Measurements from ENCODE around the gene CEP192. TPM values are rescaled to one million over a fixed set of nuclear protein-coding genes. Genes with fewer than 3 reads are reported as not detected.
"Not testable (repeated sequence)": the region's sequence is repeated elsewhere in the genome, so short reads cannot be mapped to it uniquely, and the experiment has no call there.

Gene CEP192
- total RNA-seq, 4 donors from 2014 or later: 35.3 to 80.3 (median 66.6) TPM

DNA sequence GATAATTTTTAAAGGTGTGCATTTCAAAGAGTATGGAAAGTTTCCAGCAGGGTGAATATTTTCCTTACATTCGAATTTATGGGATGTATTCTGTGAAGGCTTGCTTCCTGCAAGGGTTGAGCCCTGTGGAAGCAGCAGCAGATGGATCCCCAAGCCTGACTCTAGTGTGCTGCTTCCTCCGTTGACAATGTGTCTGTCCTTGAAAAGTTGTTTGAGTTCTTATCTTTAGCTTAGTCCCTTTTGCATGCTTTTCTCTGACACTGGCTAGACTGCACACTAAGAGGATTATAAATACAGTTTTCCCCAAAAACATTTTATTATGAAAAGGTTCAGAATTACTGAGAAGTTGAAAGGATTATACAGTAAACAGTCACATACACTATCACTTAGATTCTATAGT lies 86.3 kb downstream of the CEP192 start:
- no peaks in the 10 kb centered on the region for H3K27me3 ChIP-seq
- no peaks in the 10 kb centered on the region for H3K4me1 ChIP-seq
- no peaks in the 10 kb centered on the region for H3K9me3 ChIP-seq
- no peak for DNase-seq
- H3K4me3 ChIP-seq: no peak overlapping the region
- no peak for TF ChIP-seq POLR2A (IDR thresholded peaks at IDR 0.05)
- TF ChIP-seq, protein P1, sequence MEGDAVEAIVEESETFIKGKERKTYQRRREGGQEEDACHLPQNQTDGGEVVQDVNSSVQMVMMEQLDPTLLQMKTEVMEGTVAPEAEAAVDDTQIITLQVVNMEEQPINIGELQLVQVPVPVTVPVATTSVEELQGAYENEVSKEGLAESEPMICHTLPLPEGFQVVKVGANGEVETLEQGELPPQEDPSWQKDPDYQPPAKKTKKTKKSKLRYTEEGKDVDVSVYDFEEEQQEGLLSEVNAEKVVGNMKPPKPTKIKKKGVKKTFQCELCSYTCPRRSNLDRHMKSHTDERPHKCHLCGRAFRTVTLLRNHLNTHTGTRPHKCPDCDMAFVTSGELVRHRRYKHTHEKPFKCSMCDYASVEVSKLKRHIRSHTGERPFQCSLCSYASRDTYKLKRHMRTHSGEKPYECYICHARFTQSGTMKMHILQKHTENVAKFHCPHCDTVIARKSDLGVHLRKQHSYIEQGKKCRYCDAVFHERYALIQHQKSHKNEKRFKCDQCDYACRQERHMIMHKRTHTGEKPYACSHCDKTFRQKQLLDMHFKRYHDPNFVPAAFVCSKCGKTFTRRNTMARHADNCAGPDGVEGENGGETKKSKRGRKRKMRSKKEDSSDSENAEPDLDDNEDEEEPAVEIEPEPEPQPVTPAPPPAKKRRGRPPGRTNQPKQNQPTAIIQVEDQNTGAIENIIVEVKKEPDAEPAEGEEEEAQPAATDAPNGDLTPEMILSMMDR (IDR thresholded peaks at IDR 0.05): no peak
- intact Hi-C loops (cut with DNase I; ENCODE audit: low total_unique reads): no loop called here
- H3K27ac ChIP-seq: no peak overlapping the region
- H3K36me3 ChIP-seq: no peaks in the 10 kb centered on the region

DNA sequence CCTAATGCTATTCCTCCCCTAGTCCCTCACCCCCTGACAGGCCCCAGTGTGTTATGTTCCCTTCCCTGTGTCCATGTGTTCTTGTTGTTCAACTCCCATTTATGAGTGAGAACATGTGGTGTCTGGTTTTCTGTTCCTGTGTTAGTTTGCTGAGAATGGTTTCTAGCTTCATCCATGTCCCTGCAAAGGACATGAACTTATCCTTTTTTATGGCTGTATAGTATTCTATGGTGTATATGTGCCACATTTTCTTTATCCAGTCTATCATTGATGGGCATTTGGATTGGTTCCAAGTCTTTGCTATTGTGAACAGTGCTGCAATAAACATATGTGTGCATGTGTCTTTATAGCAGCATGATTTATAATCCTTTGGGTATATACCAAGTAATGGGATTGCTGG lies 86.9 kb downstream of the CEP192 start:
- H3K27ac ChIP-seq; H3K4me1 ChIP-seq; H3K27me3 ChIP-seq; H3K9me3 ChIP-seq; intact Hi-C loops (cut with DNase I; ENCODE audit: low total_unique reads); H3K4me3 ChIP-seq; H3K36me3 ChIP-seq; DNase-seq: not testable (repeated sequence)

DNA sequence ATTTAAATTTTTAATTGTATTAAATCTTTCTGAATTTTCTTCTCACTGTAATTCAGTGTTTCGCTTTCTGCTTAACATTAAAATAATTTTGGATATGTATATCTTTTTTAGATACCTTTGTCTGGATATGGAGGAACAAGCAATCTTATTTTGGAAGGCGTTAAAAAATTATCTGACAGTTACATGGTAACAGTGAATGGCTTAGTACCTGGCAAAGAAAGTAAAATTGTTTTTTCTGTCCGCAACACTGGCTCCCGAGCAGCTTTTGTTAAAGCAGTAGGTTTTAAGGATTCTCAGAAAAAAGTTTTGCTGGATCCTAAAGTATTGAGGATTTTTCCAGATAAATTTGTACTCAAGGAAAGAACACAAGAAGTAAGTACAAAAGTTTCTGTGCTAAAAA lies 95.7 kb downstream of the CEP192 start:
- Histone ChIP-seq H3K4me3 (no peak overlapping the region), H3K4me1 (no peaks in the 10 kb centered on the region), H3K9me3 (no peaks in the 10 kb centered on the region), H3K27ac (no peak overlapping the region), H3K36me3 (no peaks in the 10 kb centered on the region), H3K27me3 (no peaks in the 10 kb centered on the region)
- TF ChIP-seq, protein P1 (IDR thresholded peaks at IDR 0.05): no peak
- TF ChIP-seq POLR2A (IDR thresholded peaks at IDR 0.05): no peak
- no peak for DNase-seq
- intact Hi-C loops (cut with DNase I; ENCODE audit: low total_unique reads): no loop called here

DNA sequence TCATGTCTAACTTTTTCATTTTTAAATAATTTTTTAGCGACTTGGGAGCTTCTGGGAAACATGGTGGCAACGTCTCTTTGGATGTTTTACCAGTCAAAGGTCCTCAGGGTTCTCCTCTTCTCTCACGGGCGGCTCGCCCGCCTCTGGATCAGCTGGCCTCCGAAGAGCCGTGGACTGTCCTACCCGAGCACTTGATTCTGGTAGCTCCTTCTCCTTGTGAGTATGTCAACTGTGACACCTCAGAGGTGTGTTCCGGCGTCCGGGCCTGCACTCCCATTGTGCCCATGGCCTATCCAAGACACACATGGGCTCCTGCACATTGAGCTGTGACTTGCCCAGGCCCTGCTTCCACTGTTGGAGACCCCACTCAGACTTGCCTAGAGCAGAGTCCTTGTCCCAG lies 104.3 kb downstream of the CEP192 start:
- Histone ChIP-seq H3K36me3 (no peaks in the 10 kb centered on the region), H3K4me3 (no peak overlapping the region), H3K4me1 (no peaks in the 10 kb centered on the region), H3K9me3 (no peaks in the 10 kb centered on the region), H3K27ac (no peak overlapping the region), H3K27me3 (no peaks in the 10 kb centered on the region)
- no peak for TF ChIP-seq POLR2A (IDR thresholded peaks at IDR 0.05)
- TF ChIP-seq, protein P1 (IDR thresholded peaks at IDR 0.05): no peak
- intact Hi-C loops (cut with DNase I; ENCODE audit: low total_unique reads): no loop called here
- DNase-seq: no peak

DNA sequence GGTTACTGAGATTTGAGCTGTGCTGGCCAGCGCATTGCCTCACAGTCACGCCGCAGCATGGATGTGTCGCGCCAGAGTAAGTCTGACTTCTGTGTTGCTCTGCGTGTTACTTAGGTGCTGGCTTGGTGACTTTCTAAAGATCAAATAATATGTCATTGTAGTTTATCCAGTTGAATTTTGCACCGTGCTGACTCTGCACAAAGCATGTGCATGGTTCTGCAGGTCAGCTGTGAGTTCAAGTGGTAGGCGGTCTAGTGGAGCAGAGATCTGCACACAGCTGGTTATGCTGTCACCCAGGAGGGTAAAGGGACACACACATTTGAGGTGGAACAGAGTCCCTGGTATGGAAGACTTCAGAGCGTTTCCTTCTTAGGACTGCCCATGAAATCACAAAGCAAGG lies 105.1 kb downstream of the CEP192 start:
- no peak for TF ChIP-seq POLR2A (IDR thresholded peaks at IDR 0.05)
- TF ChIP-seq, protein P1 (IDR thresholded peaks at IDR 0.05): no peak
- DNase-seq: no peak
- Histone ChIP-seq H3K27ac (no peak overlapping the region), H3K4me3 (no peak overlapping the region), H3K4me1 (no peaks in the 10 kb centered on the region), H3K9me3 (no peaks in the 10 kb centered on the region), H3K27me3 (no peaks in the 10 kb centered on the region), H3K36me3 (no peaks in the 10 kb centered on the region)
- intact Hi-C loops (cut with DNase I; ENCODE audit: low total_unique reads): no loop called here

GRCh38 chr18:13096719-13097118 lies 105.6 kb downstream of the CEP192 start:
- TF ChIP-seq, protein P1 (IDR thresholded peaks at IDR 0.05): no peak
- no peak for TF ChIP-seq POLR2A (IDR thresholded peaks at IDR 0.05)
- Histone ChIP-seq H3K27me3 (no peaks in the 10 kb centered on the region), H3K4me3 (no peak overlapping the region), H3K4me1 (no peaks in the 10 kb centered on the region), H3K9me3 (no peaks in the 10 kb centered on the region), H3K27ac (no peak overlapping the region), H3K36me3 (no peaks in the 10 kb centered on the region)
- no peak for DNase-seq
- intact Hi-C loops (cut with DNase I; ENCODE audit: low total_unique reads): no loop called here

DNA sequence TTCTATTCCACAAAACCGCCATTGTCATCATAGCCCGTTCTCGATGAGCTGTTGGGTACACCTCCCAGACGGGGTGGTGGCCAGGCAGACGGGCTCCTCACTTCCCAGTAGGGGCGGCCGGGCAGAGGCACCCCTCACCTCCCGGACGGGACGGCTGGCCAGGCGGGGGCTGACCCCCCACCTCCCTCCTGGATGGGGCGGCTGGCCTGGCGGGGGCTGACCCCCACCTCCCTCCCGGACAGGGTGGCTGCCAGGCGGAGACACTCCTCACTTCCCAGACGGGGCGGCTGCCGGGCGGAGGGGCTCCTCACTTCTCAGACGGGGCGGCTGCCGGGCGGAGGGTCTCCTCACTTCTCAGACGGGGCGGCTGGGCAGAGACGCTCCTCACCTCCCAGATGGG lies 106.9 kb downstream of the CEP192 start:
- H3K4me3 ChIP-seq; H3K9me3 ChIP-seq; H3K27me3 ChIP-seq; DNase-seq; H3K27ac ChIP-seq; intact Hi-C loops (cut with DNase I; ENCODE audit: low total_unique reads); H3K4me1 ChIP-seq; H3K36me3 ChIP-seq: not testable (repeated sequence)

Data from uterus (tissue), 4 donors.